Naive B cell (primary cell): ENCODE results near the gene QRFPR. TPM values are rescaled to one million over a fixed set of nuclear protein-coding genes. Genes with fewer than 3 reads are reported as not detected.

Experiments
- polyA plus RNA-seq, 6 donors: library from polyadenylated mRNA; unstranded; fragments of 300-500 nt; fragmentation: Illumina TruSeq; gene quantifications; one replicate each; pipeline ENCODE4 v1.2.3, GENCODE V29; 2021; ENCODE audit warnings: low read depth in 6 of 6

QRFPR gene
- polyA plus RNA-seq, 6 donors from 2014 or later = not detected

Other genes starting within 250 kb of the QRFPR start
- gene TNIP3, start 216.7 kb downstream of the QRFPR start, polyA plus RNA-seq = not detected